Medulla oblongata (tissue), 1 donor: ENCODE measurements around the gene OR2V1.
"Not testable (repeated sequence)": the region's sequence is repeated elsewhere in the genome, so short reads cannot be mapped to it uniquely, and the experiment has no call there.

Experiments used
- DNase-seq: peaks from one replicate; pipeline ENCODE4 v3.0.0-alpha.2; 2015; ENCODE audit errors: extremely low spot score

The OR2V1 gene

GRCh38 chr5:181160152-181160754 lies 29.3 kb upstream of the OR2V1 start:
- DNase-seq = peak; percentile 54

- DNase-seq = peak; percentile 93
Observed at GRCh38 chr5:181159286-181160151, 28.6 kb upstream of the OR2V1 start.

GRCh38 chr5:181158869-181159268 lies 27.9 kb upstream of the OR2V1 start:
- no peak for DNase-seq

GRCh38 chr5:181156758-181157157 lies 25.8 kb upstream of the OR2V1 start:
- DNase-seq = no peak

- DNase-seq = no peak
Observed at GRCh38 chr5:181153814-181154213, 22.8 kb upstream of the OR2V1 start.

GRCh38 chr5:181152406-181152805 lies 21.4 kb upstream of the OR2V1 start:
- DNase-seq = no peak

GRCh38 chr5:181151146-181151545 lies 20.2 kb upstream of the OR2V1 start:
- no peak for DNase-seq

GRCh38 chr5:181149806-181150733 lies 19.1 kb upstream of the OR2V1 start:
- DNase-seq = no peak

- DNase-seq = no peak
Observed at GRCh38 chr5:181149355-181149754, 18.4 kb upstream of the OR2V1 start.

GRCh38 chr5:181146927-181147636 lies 16.1 kb upstream of the OR2V1 start, which contains the start of gene OR2V2:
Gene OR2V2 (plus strand): TSS chr5:181147586. CDS start chr5:181154943, 7,357 bp downstream.
- DNase-seq = not testable (repeated sequence)

- no peak for DNase-seq
Observed at GRCh38 chr5:181145133-181145532, 14.2 kb upstream of the OR2V1 start.

GRCh38 chr5:181142054-181142453 lies 11.1 kb upstream of the OR2V1 start:
- DNase-seq = no peak

- DNase-seq = no peak
Observed at GRCh38 chr5:181140766-181141165, 9.8 kb upstream of the OR2V1 start.

- no peak for DNase-seq
Observed at GRCh38 chr5:181138258-181138657, 7.3 kb upstream of the OR2V1 start.

- no peak for DNase-seq
Observed at GRCh38 chr5:181136361-181136955, 5.5 kb upstream of the OR2V1 start.

GRCh38 chr5:181134259-181134658 lies 3.3 kb upstream of the OR2V1 start:
- no peak for DNase-seq

GRCh38 chr5:181133610-181134231 lies 2.8 kb upstream of the OR2V1 start:
- no peak for DNase-seq

- no peak for DNase-seq
Observed at GRCh38 chr5:181133083-181133482, 2.1 kb upstream of the OR2V1 start.

- DNase-seq = no peak
Observed at GRCh38 chr5:181131514-181131913, 545 bp upstream of the OR2V1 start.

GRCh38 chr5:181130081-181130480 lies 888 bp downstream of the OR2V1 start:
- not testable (repeated sequence) for DNase-seq

- no peak for DNase-seq
Observed at GRCh38 chr5:181129601-181130000, 1.4 kb downstream of the OR2V1 start.
